Pancreas (tissue), 10 donors: ENCODE data around the gene VSTM2B. TPM values are rescaled to one million over a fixed set of nuclear protein-coding genes. Genes with fewer than 3 reads are reported as not detected.
A peak's percentile ranks its signal among the peaks of the same experiment; 100 is the strongest.

Experiments used
- ATAC-seq, 4 donors: fragments of 200-7000 bp; cut with Tn5 transposase; one replicate each; pipeline versions ENCODE4 v1.8.0 to v1.9.1; 2020; ENCODE audit warnings: mild to moderate bottlenecking in 4 of 4, moderate library complexity in 4 of 4
- DNase-seq, 6 donors: peaks; one replicate each; pipeline ENCODE4 v3.0.0-alpha.2; 2020
- FAIRE-seq: peaks from 2 replicates; lab custom pipeline; 2012; peaks lifted over from hg19 to GRCh38; lab: Jason Lieb, UNC
- H3K27ac ChIP-seq, 4 donors: fragments of 200-600 bp; sonication (generic); 1 replicate in 3 of 4; 2 replicates in 1 of 4; pipeline versions ENCODE4 v1.5.0 to v1.8.0; 2020
- H3K27me3 ChIP-seq, 4 donors: fragments of 200-600 bp; one replicate each; pipeline ENCODE4 v1.8.0; 2021
- H3K36me3 ChIP-seq, 3 donors: fragments of 200-600 bp; sonication (generic) in 1 of 3; one replicate each; pipeline versions ENCODE4 v1.5.0 to v1.8.0; 2020 to 2021
- H3K4me1 ChIP-seq, 3 donors: fragments of 200-600 bp; one replicate each; pipeline ENCODE4 v1.8.0; 2021
- H3K4me3 ChIP-seq, 4 donors: fragments of 200-600 bp; sonication (generic) in 2 of 4; one replicate each; pipeline versions ENCODE4 v1.5.0 to v1.8.0; 2020 to 2021
- H3K9me3 ChIP-seq, 4 donors: fragments of 200-600 bp; one replicate each; pipeline ENCODE4 v1.8.0; 2021
- CTCF ChIP-seq, 4 donors: fragments of 200-600 bp; sonication (generic) in 3 of 4; IDR thresholded peaks; one replicate each; pipeline versions ENCODE4 v1.5.0 to v1.8.0; 2021; ENCODE audit warnings: antibody characterized with exemption in 4 of 4
- WGBS, 2 donors: extraction: QIAGEN DNeasy Blood & Tissue Kit; methylation state at CpG; one replicate each; pipeline ENCODE4 v1.1.7; 2013; 5-methylcytosine and 5-hydroxymethylcytosine counted together
- intact Hi-C, 3 donors: fragments of 100-400 bp; cut with DNase I; formaldehyde crosslinking; loops; one replicate each; pipeline versions ENCODE4 v1.11.1 to v1.14.2; 2022
- polyA plus RNA-seq, 2 donors: library from polyadenylated mRNA; stranded (reverse); fragments of 200-250 nt; gene quantifications; one replicate each; pipeline ENCODE4 v1.2.3, GENCODE V29; 2013
- total RNA-seq, 6 donors: library from RNA; stranded (reverse); fragmentation: NEBNext Ultra II Directional in 4 of 6; extraction: Animal tissue kit (Norgen Biotek cat#: 25700) in 4 of 6; gene quantifications; one replicate each; pipeline versions ENCODE4 v1.2.1 to v1.2.4, GENCODE V29; 2021 to 2023
- donor health status: healthy with polysubstance abuse.
- donor health status: DM: no; HTN: no; CAD: no; lungs with moderate emphysema.
- donor health status: DM: no; HTN: no; CAD: no.
- donor health status: control.
- donor health status: control.
- donor health status: Bipolar disorder and iron deficiency.
- donor health status: DM: yes; HTN: yes; CAD: no.
- donor health status: DM: no; HTN: no; CAD: no.
- donor health status: DM: no; HTN: no; CAD: no.
- donor health status: DM: yes; HTN: yes; CAD: no.

The VSTM2B gene
- total and polyA plus RNA-seq, 8 donors: 0.05 TPM; not detected in 7

- intact Hi-C loops: loop anchor here in 2 of 3 donors (5.0 to 10.0 kb wide), 3 partner anchors 55 to 108 kb away; partner anchors contain the start of genes C19orf12 (in 2 of the 2) and PLEKHF1 (in 1 of the 2)
- no peak for DNase-seq
- no peak overlapping the region for H3K4me3 ChIP-seq
- H3K36me3 ChIP-seq: peaks cover 5 to 27% (median 26%) of the 10 kb centered on the region in 3 donors
- H3K27me3 ChIP-seq: no peaks in the 10 kb centered on the region
- WGBS, 2 donors: 89 to 92% methylated on average over 11 of the region's 11 CpGs
- no peak for ATAC-seq
- TF ChIP-seq CTCF (IDR thresholded peaks at IDR 0.05): no peak
- H3K4me1 ChIP-seq: peaks cover 0 to 15% (median 0%) of the 10 kb centered on the region in 3 donors
- FAIRE-seq: no peak
- H3K9me3 ChIP-seq: no peaks in the 10 kb centered on the region
- no peak overlapping the region for H3K27ac ChIP-seq
Observed at GRCh38 chr19:29609636-29610035, 83.8 kb downstream of the VSTM2B start.

GRCh38 chr19:29610213-29610573 lies 84.4 kb downstream of the VSTM2B start:
- DNase-seq (peak in 1 of 6 donors; percentile 60), ATAC-seq (no peak), FAIRE-seq (no peak)
- Histone ChIP-seq H3K36me3 (peaks cover 5 to 29% (median 26%) of the 10 kb centered on the region in 3 donors), H3K27me3 (no peaks in the 10 kb centered on the region), H3K4me3 (no peak overlapping the region), H3K9me3 (no peaks in the 10 kb centered on the region), H3K27ac (no peak overlapping the region), H3K4me1 (peaks cover 0 to 11% (median 0%) of the 10 kb centered on the region in 3 donors)
- intact Hi-C loops: loop anchor here in 2 of 3 donors (5.0 to 10.0 kb wide), 3 partner anchors 55 to 107 kb away; partner anchors contain the start of genes C19orf12 (in 2 of the 2) and PLEKHF1 (in 1 of the 2)
- no peak for TF ChIP-seq CTCF (IDR thresholded peaks at IDR 0.05)
- whole genome bisulfite sequencing, 2 donors: 76 to 80% methylated on average over 22 of the region's 22 CpGs

GRCh38 chr19:29610574-29611271 lies 84.9 kb downstream of the VSTM2B start:
- FAIRE-seq: no peak
- 38 to 42% methylated on average over 19 of the region's 19 CpGs for WGBS, 2 donors
- Histone ChIP-seq H3K27ac (no peak overlapping the region), H3K27me3 (no peaks in the 10 kb centered on the region), H3K4me3 (no peak overlapping the region), H3K4me1 (peaks cover 0 to 9% (median 0%) of the 10 kb centered on the region in 3 donors), H3K36me3 (peaks cover 5 to 34% (median 28%) of the 10 kb centered on the region in 3 donors), H3K9me3 (no peaks in the 10 kb centered on the region)
- DNase-seq: peak; percentile 66 to 87 (median 80)
- TF ChIP-seq CTCF (IDR thresholded peaks at IDR 0.05): peak; percentile 73 to 88 (median 85)
- intact Hi-C loops: loop anchor here in 2 of 3 donors (5.0 to 10.0 kb wide), 3 partner anchors 54 to 107 kb away; partner anchors contain the start of genes C19orf12 (in 2 of the 2) and PLEKHF1 (in 1 of the 2)
- peak; percentile 54 to 80 (median 78) for ATAC-seq

- H3K36me3 ChIP-seq: peaks cover 5 to 40% (median 28%) of the 10 kb centered on the region in 3 donors
Observed at GRCh38 chr19:29612121-29612520, 86.3 kb downstream of the VSTM2B start.

More at GRCh38 chr19:29612121-29612520, 86.3 kb downstream of the VSTM2B start:
- no peak for TF ChIP-seq CTCF (IDR thresholded peaks at IDR 0.05)
- WGBS, 2 donors: 90 to 95% methylated on average over 9 of the region's 9 CpGs
- H3K4me1 ChIP-seq: peaks cover 0 to 5% (median 0%) of the 10 kb centered on the region in 3 donors
- intact Hi-C loops: loop anchor here in 2 of 3 donors (5.0 to 10.0 kb wide), 3 partner anchors 53 to 105 kb away; partner anchors contain the start of genes C19orf12 (in 2 of the 2) and PLEKHF1 (in 1 of the 2)
- DNase-seq: no peak
- no peaks in the 10 kb centered on the region for H3K27me3 ChIP-seq
- no peaks in the 10 kb centered on the region for H3K9me3 ChIP-seq
- ATAC-seq: no peak
- H3K4me3 ChIP-seq: no peak overlapping the region
- H3K27ac ChIP-seq: no peak overlapping the region
- FAIRE-seq: no peak
